HG03342 (cell line): ENCODE results near the gene PDCD5.

Source experiments
- ATAC-seq: cut with Tn5 transposase; IDR thresholded peaks from one replicate; pipeline ENCODE4 v1.9.1; 2021; ENCODE audit warnings: mild to moderate bottlenecking, moderate library complexity; ENCODE audit not compliant: unreplicated experiment

Gene PDCD5

GRCh38 chr19:32630338-32630737 lies 49.3 kb downstream of the PDCD5 start:
- no peak for ATAC-seq

GRCh38 chr19:32631381-32631780 lies 50.4 kb downstream of the PDCD5 start:
- no peak for ATAC-seq
